ENCODE measurements around the gene PYCARD. TPM values are rescaled to one million over a fixed set of nuclear protein-coding genes. Genes with fewer than 3 reads are reported as not detected.
"Not testable (repeated sequence)": the region's sequence is repeated elsewhere in the genome, so short reads cannot be mapped to it uniquely, and the experiment has no call there.

The PYCARD gene
- total RNA-seq, 1 donor from 2014 or later: 5.9 TPM

GRCh38 chr16:31191697-31192428, 10.7 kb downstream of the PYCARD start:
- DNase-seq (ENCODE audit: low spot score) (no peak), ATAC-seq (no peak)

GRCh38 chr16:31190818-31191444, 11.6 kb downstream of the PYCARD start:
- no peak for DNase-seq (ENCODE audit: low spot score)
- ATAC-seq: no peak

GRCh38 chr16:31190061-31190460, 12.5 kb downstream of the PYCARD start:
- DNase-seq (ENCODE audit: low spot score) (no peak), ATAC-seq (no peak)

GRCh38 chr16:31189412-31189778, 13.2 kb downstream of the PYCARD start:
- ATAC-seq: no peak

GRCh38 chr16:31188450-31189411, 13.8 kb downstream of the PYCARD start:
- ATAC-seq: no peak

More at GRCh38 chr16:31189412-31189778, 13.2 kb downstream of the PYCARD start:
- no peak for DNase-seq (ENCODE audit: low spot score)

GRCh38 chr16:31187808-31188189, 14.8 kb downstream of the PYCARD start:
- DNase-seq (ENCODE audit: low spot score): no peak
- ATAC-seq: no peak

More at GRCh38 chr16:31188450-31189411, 13.8 kb downstream of the PYCARD start:
- DNase-seq (ENCODE audit: low spot score): no peak

- no peak for ATAC-seq
- no peak for DNase-seq (ENCODE audit: low spot score)
Observed at GRCh38 chr16:31186930-31187807, 15.4 kb downstream of the PYCARD start.

- no peak for DNase-seq (ENCODE audit: low spot score)
- no peak for ATAC-seq
Observed at GRCh38 chr16:31186176-31186575, 16.4 kb downstream of the PYCARD start.

- DNase-seq (ENCODE audit: low spot score) (no peak), ATAC-seq (no peak)
Observed at GRCh38 chr16:31185339-31185738, 17.2 kb downstream of the PYCARD start.

- DNase-seq (ENCODE audit: low spot score): no peak
- ATAC-seq: no peak
Observed at GRCh38 chr16:31184888-31185287, 17.7 kb downstream of the PYCARD start.

- ATAC-seq: no peak
Observed at GRCh38 chr16:31183432-31184428, 18.8 kb downstream of the PYCARD start.

GRCh38 chr16:31182391-31182790, 20.2 kb downstream of the PYCARD start:
- ATAC-seq (no peak), DNase-seq (ENCODE audit: low spot score) (no peak)

More at GRCh38 chr16:31183432-31184428, 18.8 kb downstream of the PYCARD start:
- no peak for DNase-seq (ENCODE audit: low spot score)

- DNase-seq (ENCODE audit: low spot score) (peak; percentile 55), ATAC-seq (no peak)
Observed at GRCh38 chr16:31181102-31181830, 21.3 kb downstream of the PYCARD start.

GRCh38 chr16:31179747-31180459, 22.7 kb downstream of the PYCARD start, which contains the start of gene FUS:
Gene FUS (plus strand): TSS chr16:31180139. CDS start chr16:31180215, 76 bp downstream.
- peak; percentile 93 for DNase-seq (ENCODE audit: low spot score)
- peak; percentile 89 for ATAC-seq

GRCh38 chr16:31179219-31179746, 23.3 kb downstream of the PYCARD start:
- DNase-seq (ENCODE audit: low spot score): no peak

GRCh38 chr16:31177136-31177535, 25.4 kb downstream of the PYCARD start:
- no peak for ATAC-seq
- DNase-seq (ENCODE audit: low spot score): no peak

More at GRCh38 chr16:31179219-31179746, 23.3 kb downstream of the PYCARD start:
- ATAC-seq: no peak

GRCh38 chr16:31170048-31170447, 32.5 kb downstream of the PYCARD start:
- DNase-seq (ENCODE audit: low spot score); ATAC-seq: not testable (repeated sequence)

Data from left lobe of liver (tissue), 2 donors.